Liver (tissue), 3 donors: ENCODE data around the gene CREB3L2.

Source experiments
- CTCF ChIP-seq: fragments of 150-350 bp; IDR thresholded peaks from 2 replicates; pipeline ENCODE4 v1.5.1; 2017; ENCODE audit warnings: improper control_type of control experiment, low read depth, low read length; ENCODE audit not compliant: missing input control
- JUND ChIP-seq, 2 donors: IDR thresholded peaks; 2 replicates each; pipeline ENCODE4 v1.6.1; 2016; ENCODE audit warnings: antibody characterized with exemption in 2 of 2
- MAX ChIP-seq: IDR thresholded peaks from 2 replicates; pipeline ENCODE4 v1.6.1; 2016; ENCODE audit warnings: antibody characterized with exemption
- SP1 ChIP-seq: IDR thresholded peaks from 2 replicates; pipeline ENCODE4 v1.6.1; 2018; ENCODE audit warnings: antibody characterized with exemption, mild to moderate bottlenecking
- donor health status: healthy.
- donor health status: healthy.

- TF ChIP-seq CTCF (no peak), MAX (no peak), JUND (IDR thresholded peaks at IDR 0.05) (no peak), SP1 (no peak)
Observed at GRCh38 chr7:138027100-138027499, 25.2 kb upstream of the CREB3L2 start.
